Thymus (tissue), 11 donors: ENCODE results near the gene UST. TPM values are rescaled to one million over a fixed set of nuclear protein-coding genes. Genes with fewer than 3 reads are reported as not detected.

Experiments used
- DNase-seq, 9 donors: peaks; one replicate each; pipeline ENCODE4 v3.0.0-alpha.2; 2013; ENCODE audit warnings: low spot score in 9 of 9, low read depth in 6 of 9, missing footprints in 1 of 9
- H3K27ac ChIP-seq, 2 donors: one replicate each; pipeline ENCODE4 v1.5.1; 2013; ENCODE audit warnings: control low read depth in 1 of 2, low read depth in 1 of 2, low read length in 1 of 2, mild to moderate bottlenecking in 1 of 2, moderate library complexity in 1 of 2
- H3K27me3 ChIP-seq, 2 donors: one replicate each; pipeline ENCODE4 v1.5.1; 2013; ENCODE audit warnings: low read length in 1 of 2; ENCODE audit not compliant: control insufficient read depth in 2 of 2, insufficient read depth in 1 of 2
- H3K36me3 ChIP-seq, 2 donors: one replicate each; pipeline ENCODE4 v1.5.1; 2013; ENCODE audit warnings: low read length in 1 of 2, mild to moderate bottlenecking in 1 of 2, moderate library complexity in 1 of 2; ENCODE audit not compliant: control insufficient read depth in 2 of 2, insufficient read depth in 2 of 2
- H3K4me1 ChIP-seq, 2 donors: one replicate each; pipeline ENCODE4 v1.5.1; 2013; ENCODE audit warnings: low read length in 2 of 2; ENCODE audit not compliant: control insufficient read depth in 2 of 2, insufficient read depth in 2 of 2
- H3K4me3 ChIP-seq, 2 donors: one replicate each; pipeline ENCODE4 v1.5.1; 2013; ENCODE audit warnings: low read length in 2 of 2, control low read depth in 1 of 2, mild to moderate bottlenecking in 1 of 2
- H3K9me3 ChIP-seq, 2 donors: one replicate each; pipeline ENCODE4 v1.5.1; 2013; ENCODE audit warnings: low read length in 1 of 2, mild to moderate bottlenecking in 1 of 2; ENCODE audit not compliant: control insufficient read depth in 2 of 2, insufficient read depth in 1 of 2
- WGBS: extraction: QIAGEN DNeasy Blood & Tissue Kit; methylation state at CpG from one replicate; pipeline ENCODE4 v1.1.7; 2013; 5-methylcytosine and 5-hydroxymethylcytosine counted together
- polyA plus RNA-seq: library from polyadenylated mRNA; stranded (reverse); fragments of 200-250 nt; gene quantifications from one replicate; pipeline ENCODE4 v1.2.3, GENCODE V29; 2013
- total RNA-seq: library from RNA; stranded (reverse); fragments of 120-200 nt; gene quantifications from one replicate; pipeline ENCODE4 v1.2.4, GENCODE V29; 2013
- donor health status: healthy.

The UST gene
- total and polyA plus RNA-seq, 2 donors, result 6.3 to 8.0 TPM

DNA sequence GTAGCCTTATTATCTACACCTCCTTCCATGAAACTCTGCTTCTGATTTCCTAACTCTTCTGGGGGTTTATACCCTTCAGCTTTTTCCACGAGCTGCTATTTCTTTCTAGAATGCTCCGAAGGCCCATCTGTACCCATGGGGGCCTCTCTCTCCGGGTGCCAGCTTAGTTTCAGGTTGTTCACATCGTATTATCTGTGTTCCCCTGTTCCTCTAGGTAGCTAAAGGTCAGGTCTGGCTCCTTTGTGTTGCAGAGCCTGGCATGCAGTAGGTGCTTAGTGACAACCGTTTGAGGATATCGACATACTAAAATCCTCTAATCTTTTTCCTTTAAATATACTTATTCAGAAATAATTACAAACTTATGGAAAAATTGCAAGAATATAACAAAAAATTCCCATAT, 73.0 kb downstream of the UST start:
- H3K4me1 ChIP-seq, result no peaks in the 10 kb centered on the region
- WGBS, result 97% methylated on average over 6 of the region's 6 CpGs
- no peak for DNase-seq
- no peak overlapping the region for H3K4me3 ChIP-seq
- H3K27ac ChIP-seq, result no peak overlapping the region
- H3K36me3 ChIP-seq, result no peaks in the 10 kb centered on the region
- no peaks in the 10 kb centered on the region for H3K9me3 ChIP-seq
- H3K27me3 ChIP-seq, result no peaks in the 10 kb centered on the region

DNA sequence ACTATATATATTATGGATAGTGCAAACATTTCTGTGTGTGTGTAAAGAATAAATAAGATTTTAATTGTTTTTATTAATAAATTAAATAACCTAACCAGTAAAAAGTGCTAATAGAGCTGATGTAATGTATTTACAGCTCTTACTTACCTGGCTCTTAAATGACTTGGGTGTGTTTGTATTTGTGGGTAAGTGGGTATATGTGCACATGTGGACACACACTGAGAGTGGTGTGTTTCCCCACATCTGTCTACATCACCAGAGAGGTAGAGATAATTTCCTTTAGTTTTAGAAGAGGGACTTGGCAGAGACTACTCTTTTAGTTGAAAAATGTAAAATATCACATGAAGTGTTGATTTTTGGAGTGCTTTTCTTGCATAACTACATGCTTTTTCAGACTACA, 76.0 kb downstream of the UST start:
- H3K27ac ChIP-seq, result no peak overlapping the region
- no peak for DNase-seq
- H3K4me1 ChIP-seq, result no peaks in the 10 kb centered on the region
- H3K27me3 ChIP-seq, result no peaks in the 10 kb centered on the region
- no peak overlapping the region for H3K4me3 ChIP-seq
- H3K9me3 ChIP-seq, result no peaks in the 10 kb centered on the region
- no peaks in the 10 kb centered on the region for H3K36me3 ChIP-seq

DNA sequence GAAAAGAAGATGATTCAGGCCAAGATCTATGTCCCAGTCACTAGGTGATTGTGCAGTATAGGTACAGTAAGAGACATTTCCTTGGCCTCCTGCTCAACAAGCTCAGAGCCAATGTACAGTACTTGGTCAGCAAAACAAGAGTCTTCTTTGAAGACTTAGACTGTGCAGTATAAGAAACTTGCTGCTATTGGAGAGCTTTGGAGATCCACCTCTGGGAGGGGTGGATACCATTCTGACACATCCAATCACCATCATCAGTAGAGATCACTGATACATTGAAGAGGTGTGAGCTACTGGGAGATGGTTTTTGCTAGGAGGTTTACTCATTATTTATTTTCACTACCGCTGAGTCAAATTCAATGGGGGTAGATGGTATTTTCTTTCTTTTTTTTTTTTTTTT, 77.5 kb downstream of the UST start:
- H3K27ac ChIP-seq, result no peak overlapping the region
- no peak for DNase-seq
- 100% methylated on average over 1 of the region's 1 CpG for WGBS
- H3K4me1 ChIP-seq, result no peaks in the 10 kb centered on the region
- no peaks in the 10 kb centered on the region for H3K36me3 ChIP-seq
- no peaks in the 10 kb centered on the region for H3K27me3 ChIP-seq
- H3K4me3 ChIP-seq, result no peak overlapping the region
- H3K9me3 ChIP-seq, result no peaks in the 10 kb centered on the region

DNA sequence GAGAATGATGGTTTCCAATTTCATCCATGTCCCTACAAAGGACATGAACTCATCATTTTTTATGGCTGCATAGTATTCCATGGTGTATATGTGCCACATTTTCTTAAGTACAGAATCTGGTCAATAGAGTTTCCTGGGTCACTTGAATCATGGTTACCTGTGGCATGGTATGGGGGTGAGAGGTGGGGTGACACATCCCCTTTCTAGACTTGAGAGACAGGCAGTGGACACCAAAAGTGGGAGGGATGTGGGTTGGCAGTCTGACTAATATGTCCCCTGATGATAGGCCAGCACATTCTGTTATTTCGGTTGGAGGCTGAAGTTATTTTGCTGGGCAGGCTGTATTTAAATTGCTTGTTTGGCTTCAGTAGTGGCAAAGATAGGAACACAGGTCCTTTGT, 78.1 kb downstream of the UST start:
- no peak for DNase-seq
- H3K27ac ChIP-seq, result no peak overlapping the region
- no peaks in the 10 kb centered on the region for H3K27me3 ChIP-seq
- no peak overlapping the region for H3K4me3 ChIP-seq
- WGBS, result 95% methylated on average over 1 of the region's 1 CpG
- H3K36me3 ChIP-seq, result no peaks in the 10 kb centered on the region
- no peaks in the 10 kb centered on the region for H3K9me3 ChIP-seq
- H3K4me1 ChIP-seq, result peaks cover under 1 to 2% of the 10 kb centered on the region in 2 donors

DNA sequence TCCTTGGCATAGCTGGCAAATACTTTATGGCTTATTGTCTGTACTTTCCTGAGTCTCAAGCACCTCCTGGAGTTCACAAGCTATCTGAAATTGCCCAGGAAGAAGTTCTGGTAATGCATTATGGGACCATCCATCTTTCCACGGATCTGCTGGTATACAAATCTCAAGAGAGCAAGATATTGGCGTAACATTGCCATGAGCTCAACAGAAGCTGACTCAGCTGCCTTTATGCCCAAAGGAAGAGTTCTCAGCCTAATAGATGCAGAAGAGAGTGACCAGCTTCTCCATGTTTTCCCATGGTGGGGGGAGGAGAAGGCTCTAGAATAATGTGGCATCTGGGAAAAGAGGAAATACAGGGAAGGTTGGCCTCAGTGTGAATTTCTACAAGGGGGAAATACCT, 78.7 kb downstream of the UST start:
- Histone ChIP-seq H3K27ac (no peak overlapping the region), H3K9me3 (no peaks in the 10 kb centered on the region), H3K4me3 (no peak overlapping the region), H3K27me3 (no peaks in the 10 kb centered on the region), H3K36me3 (no peaks in the 10 kb centered on the region), H3K4me1 (peaks cover 5 to 6% of the 10 kb centered on the region in 2 donors)
- DNase-seq, result no peak
- 100% methylated on average over 2 of the region's 2 CpGs for WGBS

DNA sequence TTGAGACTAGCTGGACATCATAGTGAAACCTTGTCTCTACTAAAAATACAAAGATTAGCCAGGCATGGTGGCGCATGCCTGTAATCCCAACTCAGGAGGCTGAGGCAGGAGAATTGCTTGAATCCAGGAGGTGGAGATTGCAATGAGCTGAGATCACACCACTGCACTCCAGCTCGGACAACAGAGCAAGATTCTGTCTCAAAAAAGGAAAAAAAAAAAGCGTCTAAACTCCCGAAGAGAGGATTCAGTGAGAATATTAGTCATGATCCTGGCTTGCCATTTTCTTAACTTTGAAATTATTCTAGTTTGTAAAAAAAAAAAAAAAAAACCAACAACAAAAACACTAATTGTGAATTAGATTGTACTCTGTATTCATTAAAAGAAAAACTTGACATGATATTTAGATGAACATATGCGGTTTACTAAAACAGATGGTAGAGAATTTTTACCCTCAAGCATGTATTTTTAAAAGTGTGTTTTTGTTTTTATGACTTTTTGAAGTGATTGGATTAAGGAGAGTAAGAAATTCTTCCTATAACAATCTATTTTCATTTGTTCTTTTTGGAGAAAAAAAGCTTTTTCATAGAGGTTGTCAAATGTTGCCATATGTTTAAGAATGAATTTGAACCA, 80.7 kb downstream of the UST start:
- no peak for DNase-seq
- H3K4me1 ChIP-seq, result peaks cover 5 to 6% of the 10 kb centered on the region in 2 donors
- H3K9me3 ChIP-seq, result no peaks in the 10 kb centered on the region
- no peaks in the 10 kb centered on the region for H3K36me3 ChIP-seq
- H3K4me3 ChIP-seq, result no peak overlapping the region
- H3K27me3 ChIP-seq, result no peaks in the 10 kb centered on the region
- no peak overlapping the region for H3K27ac ChIP-seq
- WGBS, result 98% methylated on average over 5 of the region's 5 CpGs

DNA sequence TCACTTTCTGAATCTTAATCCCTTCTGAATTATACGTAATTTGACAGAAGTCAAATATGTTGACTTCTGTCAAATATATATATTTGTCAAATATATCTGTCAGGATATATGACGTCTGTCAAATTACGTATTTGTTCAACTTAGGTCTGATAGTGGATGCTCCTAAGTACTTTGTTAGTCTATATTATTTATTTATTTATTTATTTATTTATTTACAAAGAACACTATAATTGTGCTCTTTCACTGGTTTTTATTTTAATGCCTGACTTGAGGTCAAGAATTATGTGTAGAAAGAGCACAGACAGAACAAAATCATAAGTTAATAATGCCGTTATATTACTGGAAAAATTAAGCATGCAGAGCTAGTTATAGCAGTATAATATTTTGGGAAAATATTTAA, 81.2 kb downstream of the UST start:
- WGBS, result 99% methylated on average over 4 of the region's 4 CpGs
- no peak for DNase-seq

DNA sequence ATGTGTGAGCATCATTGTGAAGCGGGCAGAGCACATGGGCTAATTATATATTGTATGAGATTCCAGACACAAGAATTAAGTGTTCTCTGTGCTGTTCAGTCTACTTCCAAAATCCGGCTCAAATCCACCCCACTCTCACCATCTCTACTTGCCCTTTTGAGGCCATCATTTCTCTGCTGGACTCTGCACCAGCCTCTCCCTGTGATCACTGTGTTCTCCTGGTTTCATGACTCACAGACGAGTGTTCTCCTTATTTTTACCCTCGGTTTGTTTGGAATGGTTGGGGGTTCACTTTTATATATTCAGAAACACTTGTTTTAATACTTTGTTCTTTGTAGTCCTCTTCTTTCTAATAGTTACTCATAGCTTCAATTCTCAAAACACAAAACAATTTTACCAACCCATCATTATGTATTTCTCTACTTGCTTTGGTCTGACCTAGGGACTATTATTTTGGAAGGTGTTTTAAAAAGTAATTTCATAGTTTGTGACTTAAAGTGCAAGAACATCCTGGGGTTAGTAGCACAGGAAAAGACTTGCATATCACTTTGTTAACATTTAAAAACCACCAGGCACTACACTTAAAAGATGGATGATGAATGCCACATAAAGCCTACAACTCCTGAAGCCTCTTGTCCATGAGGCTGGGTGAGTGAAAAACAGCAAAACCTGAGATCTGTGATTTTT, 82.7 kb downstream of the UST start:
- Histone ChIP-seq H3K9me3 (no peaks in the 10 kb centered on the region), H3K27ac (no peak overlapping the region), H3K27me3 (no peaks in the 10 kb centered on the region), H3K4me3 (no peak overlapping the region), H3K36me3 (no peaks in the 10 kb centered on the region), H3K4me1 (peaks cover 5 to 6% of the 10 kb centered on the region in 2 donors)
- WGBS, result 97% methylated on average over 4 of the region's 4 CpGs
- peak in 1 of 9 donors; percentile 10 for DNase-seq

More for the DNA sequence above, 81.2 kb downstream of the UST start:
- Histone ChIP-seq H3K4me3 (no peak overlapping the region), H3K27ac (no peak overlapping the region), H3K9me3 (no peaks in the 10 kb centered on the region), H3K4me1 (peaks cover 5 to 6% of the 10 kb centered on the region in 2 donors), H3K27me3 (no peaks in the 10 kb centered on the region), H3K36me3 (no peaks in the 10 kb centered on the region)

DNA sequence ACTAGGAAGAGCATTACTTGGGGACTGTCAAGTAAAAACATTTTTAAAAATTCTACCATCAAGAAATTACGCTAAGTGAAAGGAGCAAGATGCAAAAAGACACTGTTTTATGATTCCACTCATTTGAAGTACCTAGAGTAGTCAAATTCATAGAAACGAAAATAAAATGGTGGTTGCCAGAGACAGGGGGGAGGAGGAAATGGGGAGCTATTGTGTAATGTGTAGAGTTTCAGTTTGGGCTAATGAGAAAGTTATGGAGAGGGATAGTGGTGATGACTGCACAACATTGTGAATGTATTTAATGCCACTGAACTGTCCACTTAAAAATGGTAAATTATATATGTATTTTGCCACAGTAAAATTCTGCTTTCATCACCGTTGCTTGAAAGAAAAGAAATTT, 83.8 kb downstream of the UST start:
- Histone ChIP-seq H3K9me3 (no peaks in the 10 kb centered on the region), H3K27ac (peak overlapping the region in 1 of 2 donors; percentile 27), H3K4me1 (peaks cover 5 to 6% of the 10 kb centered on the region in 2 donors), H3K4me3 (no peak overlapping the region), H3K27me3 (no peaks in the 10 kb centered on the region), H3K36me3 (no peaks in the 10 kb centered on the region)
- DNase-seq, result peak in 1 of 9 donors; percentile 12
- 81% methylated on average over 3 of the region's 3 CpGs for WGBS
